ENCODE results near the gene KCNIP3. TPM values are rescaled to one million over a fixed set of nuclear protein-coding genes. Genes with fewer than 3 reads are reported as not detected.

KCNIP3 gene
- total and polyA plus RNA-seq, 9 of the 15 experiments (the other 6 are each of a cell fraction or from before 2014, with no cell fraction given): 0.04 TPM; not detected in 8

DNA sequence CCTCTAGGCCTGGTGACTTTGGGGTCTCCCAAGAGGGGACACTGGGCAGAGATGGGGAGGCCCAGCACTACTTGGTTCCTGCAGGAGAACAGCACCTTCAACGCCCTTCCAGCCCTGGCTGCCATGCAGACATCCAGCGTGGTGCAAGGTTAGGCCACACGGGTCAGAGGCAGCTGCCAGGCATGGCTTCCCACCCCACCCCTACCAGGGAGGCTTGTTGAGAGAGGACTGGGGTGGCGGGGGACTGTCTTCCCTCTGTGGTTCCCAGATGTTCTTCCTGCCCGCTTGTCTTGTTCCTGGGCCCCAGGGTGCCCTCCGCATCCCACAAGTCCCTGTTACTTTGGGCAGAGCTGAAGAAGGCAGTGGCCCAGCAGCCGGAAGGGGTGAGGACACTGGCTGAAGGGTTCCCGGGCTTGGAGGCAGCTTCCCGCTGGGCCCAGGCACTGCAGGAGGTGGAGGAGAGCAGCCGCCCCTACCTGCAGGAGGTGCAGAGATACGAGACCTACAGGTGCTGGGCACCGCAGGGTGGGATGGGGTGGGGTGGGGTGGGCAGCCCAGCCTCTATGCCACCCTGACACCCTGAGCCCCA is 18.4 kb upstream of the KCNIP3 start:
- peaks cover 0 to 18% of the 10 kb centered on the region in 2 experiments; a peak in 2 of 5 replicates for H3K4me1 ChIP-seq (replicated peaks in 1 of 2; ENCODE audit: control insufficient read depth in 2 of 2, insufficient read depth in 2 of 2, low read length in 2 of 2)
- 5% methylated on average over 10 of the region's 12 CpGs for WGBS (ENCODE audit: insufficient coverage, low coverage, missing lambda C conversion rate)
- H3K27me3 ChIP-seq (ENCODE audit: control insufficient read depth in 2 of 2, insufficient read depth in 2 of 2, low read length in 2 of 2): peaks cover 5 to 47% of the 10 kb centered on the region in 2 experiments; a peak in 4 of 5 replicates
- TF ChIP-seq ZNF584 (CRISPR knock-in tag; IDR thresholded peaks at IDR 0.05; ENCODE audit: low read depth) (no peak), KLF16 (IDR thresholded peaks at IDR 0.05) (no peak), COPS2 (conservative IDR thresholded peaks at IDR 0.05) (no peak), FOXJ3 (CRISPR knock-in tag; IDR thresholded peaks at IDR 0.05) (no peak), PTTG1 (tag; IDR thresholded peaks at IDR 0.05; ENCODE audit: low read depth) (no peak), ZNF436 (CRISPR knock-in tag; IDR thresholded peaks at IDR 0.05) (no peak), FOXK1 (CRISPR knock-in tag; IDR thresholded peaks at IDR 0.05; ENCODE audit: borderline replicate concordance) (no peak), ZNF764 (CRISPR knock-in tag; IDR thresholded peaks at IDR 0.05; ENCODE audit: low read depth) (no peak), HDGF (IDR thresholded peaks at IDR 0.05) (no peak), CREB3L1 (IDR thresholded peaks at IDR 0.05; ENCODE audit: borderline replicate concordance, low read depth) (no peak)
- TF ChIP-seq, protein P1, sequence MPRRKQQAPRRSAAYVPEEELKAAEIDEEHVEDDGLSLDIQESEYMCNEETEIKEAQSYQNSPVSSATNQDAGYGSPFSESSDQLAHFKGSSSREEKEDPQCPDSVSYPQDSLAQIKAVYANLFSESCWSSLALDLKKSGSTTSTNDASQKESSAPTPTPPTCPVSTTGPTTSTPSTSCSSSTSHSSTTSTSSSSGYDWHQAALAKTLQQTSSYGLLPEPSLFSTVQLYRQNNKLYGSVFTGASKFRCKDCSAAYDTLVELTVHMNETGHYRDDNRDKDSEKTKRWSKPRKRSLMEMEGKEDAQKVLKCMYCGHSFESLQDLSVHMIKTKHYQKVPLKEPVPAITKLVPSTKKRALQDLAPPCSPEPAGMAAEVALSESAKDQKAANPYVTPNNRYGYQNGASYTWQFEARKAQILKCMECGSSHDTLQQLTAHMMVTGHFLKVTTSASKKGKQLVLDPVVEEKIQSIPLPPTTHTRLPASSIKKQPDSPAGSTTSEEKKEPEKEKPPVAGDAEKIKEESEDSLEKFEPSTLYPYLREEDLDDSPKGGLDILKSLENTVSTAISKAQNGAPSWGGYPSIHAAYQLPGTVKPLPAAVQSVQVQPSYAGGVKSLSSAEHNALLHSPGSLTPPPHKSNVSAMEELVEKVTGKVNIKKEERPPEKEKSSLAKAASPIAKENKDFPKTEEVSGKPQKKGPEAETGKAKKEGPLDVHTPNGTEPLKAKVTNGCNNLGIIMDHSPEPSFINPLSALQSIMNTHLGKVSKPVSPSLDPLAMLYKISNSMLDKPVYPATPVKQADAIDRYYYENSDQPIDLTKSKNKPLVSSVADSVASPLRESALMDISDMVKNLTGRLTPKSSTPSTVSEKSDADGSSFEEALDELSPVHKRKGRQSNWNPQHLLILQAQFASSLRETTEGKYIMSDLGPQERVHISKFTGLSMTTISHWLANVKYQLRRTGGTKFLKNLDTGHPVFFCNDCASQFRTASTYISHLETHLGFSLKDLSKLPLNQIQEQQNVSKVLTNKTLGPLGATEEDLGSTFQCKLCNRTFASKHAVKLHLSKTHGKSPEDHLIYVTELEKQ (CRISPR knock-in tag; IDR thresholded peaks at IDR 0.05): no peak
- TF ChIP-seq, protein P2, sequence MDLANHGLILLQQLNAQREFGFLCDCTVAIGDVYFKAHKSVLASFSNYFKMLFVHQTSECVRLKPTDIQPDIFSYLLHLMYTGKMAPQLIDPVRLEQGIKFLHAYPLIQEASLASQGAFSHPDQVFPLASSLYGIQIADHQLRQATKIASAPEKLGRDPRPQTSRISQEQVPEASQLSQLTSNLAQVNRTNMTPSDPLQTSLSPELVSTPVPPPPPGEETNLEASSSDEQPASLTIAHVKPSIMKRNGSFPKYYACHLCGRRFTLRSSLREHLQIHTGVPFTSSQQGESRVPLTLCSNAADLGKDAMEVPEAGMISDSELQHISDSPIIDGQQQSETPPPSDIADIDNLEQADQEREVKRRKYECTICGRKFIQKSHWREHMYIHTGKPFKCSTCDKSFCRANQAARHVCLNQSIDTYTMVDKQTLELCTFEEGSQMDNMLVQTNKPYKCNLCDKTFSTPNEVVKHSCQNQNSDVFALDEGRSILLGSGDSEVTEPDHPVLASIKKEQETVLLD (IDR thresholded peaks at IDR 0.05): no peak
- TF ChIP-seq, protein P3, sequence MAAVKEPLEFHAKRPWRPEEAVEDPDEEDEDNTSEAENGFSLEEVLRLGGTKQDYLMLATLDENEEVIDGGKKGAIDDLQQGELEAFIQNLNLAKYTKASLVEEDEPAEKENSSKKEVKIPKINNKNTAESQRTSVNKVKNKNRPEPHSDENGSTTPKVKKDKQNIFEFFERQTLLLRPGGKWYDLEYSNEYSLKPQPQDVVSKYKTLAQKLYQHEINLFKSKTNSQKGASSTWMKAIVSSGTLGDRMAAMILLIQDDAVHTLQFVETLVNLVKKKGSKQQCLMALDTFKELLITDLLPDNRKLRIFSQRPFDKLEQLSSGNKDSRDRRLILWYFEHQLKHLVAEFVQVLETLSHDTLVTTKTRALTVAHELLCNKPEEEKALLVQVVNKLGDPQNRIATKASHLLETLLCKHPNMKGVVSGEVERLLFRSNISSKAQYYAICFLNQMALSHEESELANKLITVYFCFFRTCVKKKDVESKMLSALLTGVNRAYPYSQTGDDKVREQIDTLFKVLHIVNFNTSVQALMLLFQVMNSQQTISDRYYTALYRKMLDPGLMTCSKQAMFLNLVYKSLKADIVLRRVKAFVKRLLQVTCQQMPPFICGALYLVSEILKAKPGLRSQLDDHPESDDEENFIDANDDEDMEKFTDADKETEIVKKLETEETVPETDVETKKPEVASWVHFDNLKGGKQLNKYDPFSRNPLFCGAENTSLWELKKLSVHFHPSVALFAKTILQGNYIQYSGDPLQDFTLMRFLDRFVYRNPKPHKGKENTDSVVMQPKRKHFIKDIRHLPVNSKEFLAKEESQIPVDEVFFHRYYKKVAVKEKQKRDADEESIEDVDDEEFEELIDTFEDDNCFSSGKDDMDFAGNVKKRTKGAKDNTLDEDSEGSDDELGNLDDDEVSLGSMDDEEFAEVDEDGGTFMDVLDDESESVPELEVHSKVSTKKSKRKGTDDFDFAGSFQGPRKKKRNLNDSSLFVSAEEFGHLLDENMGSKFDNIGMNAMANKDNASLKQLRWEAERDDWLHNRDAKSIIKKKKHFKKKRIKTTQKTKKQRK (IDR thresholded peaks at IDR 0.05; ENCODE audit: borderline replicate concordance, low read depth, low read length): no peak

More for the DNA sequence above, 18.4 kb upstream of the KCNIP3 start:
- H3K4me2 ChIP-seq (ENCODE audit: insufficient read depth, low read length): no peak overlapping the region
- BruUV-seq (replicated peaks): no TSS peak
- CTCF ChIA-PET (ENCODE audit: low intra/inter-chr PET ratio): no interaction called here
- H3K9ac ChIP-seq (ENCODE audit: insufficient read depth in 1 of 2, low read depth in 2 of 2, low read length in 2 of 2): no peak overlapping the region
- no peak overlapping the region for H3K4me3 ChIP-seq
- no peak for ATAC-seq
- H4K20me1 ChIP-seq (replicated peaks; ENCODE audit: control insufficient read depth, insufficient read depth, low read length): no peaks in the 10 kb centered on the region
- H3K9me3 ChIP-seq (replicated peaks; ENCODE audit: control insufficient read depth, insufficient read depth, low read depth, low read length): no peaks in the 10 kb centered on the region
- no peak overlapping the region for H2AFZ ChIP-seq (ENCODE audit: low read depth, low read length)
- no peak overlapping the region for H3K27ac ChIP-seq (ENCODE audit: extremely low read depth, low read depth, low read length)
- H3K9me1 ChIP-seq (ENCODE audit: control insufficient read depth, insufficient read depth, low read length): no peaks in the 10 kb centered on the region
- in situ Hi-C loops (cut with MboI): no loop called here
- intact Hi-C loops (cut with micrococcal nuclease): no loop called here
- no peaks in the 10 kb centered on the region for H3K36me3 ChIP-seq (ENCODE audit: control insufficient read depth, insufficient read depth, low read length)
- POLR2A ChIA-PET: interaction anchor here (0.6 to 0.7 kb wide), 2 partner anchors 49 to 165 kb away, joined by 3 read pairs; no protein-coding TSS in a partner anchor
- no peak for DNase-seq (ENCODE audit: extremely low read depth in 1 of 4, low spot score in 3 of 4)
- H3K79me2 ChIP-seq (ENCODE audit: control insufficient read depth, insufficient read depth, low read length): no peaks in the 10 kb centered on the region
- no peak for FAIRE-seq

All from K562 (cell line).